GM15510 (cell line): ENCODE results near the gene CHRND.

Experiments used
- POLR2A ChIP-seq: IDR thresholded peaks from 3 replicates; pipeline ENCODE4 v1.6.1; 2011; ENCODE audit warnings: borderline replicate concordance; ENCODE audit not compliant: insufficient read length; ENCODE audit errors: extremely low read depth

Gene CHRND

GRCh38 chr2:232525791-232526371 lies at the start of gene CHRND:
Gene CHRND (plus strand): TSS chr2:232526160. CDS start chr2:232526216, 56 bp downstream.
- TF ChIP-seq POLR2A = no peak

GRCh38 chr2:232476791-232477190 lies 49.2 kb upstream of the CHRND start:
- no peak for TF ChIP-seq POLR2A

- TF ChIP-seq POLR2A = no peak
Observed at GRCh38 chr2:232477751-232478510, 48.0 kb upstream of the CHRND start.

GRCh38 chr2:232478571-232479340 lies 47.2 kb upstream of the CHRND start:
- no peak for TF ChIP-seq POLR2A

- TF ChIP-seq POLR2A = no peak
Observed at GRCh38 chr2:232479341-232480200, 46.4 kb upstream of the CHRND start.

GRCh38 chr2:232480201-232481190 lies 45.5 kb upstream of the CHRND start:
- TF ChIP-seq POLR2A = no peak

GRCh38 chr2:232481322-232482140 lies 44.4 kb upstream of the CHRND start:
- TF ChIP-seq POLR2A = no peak

- no peak for TF ChIP-seq POLR2A
Observed at GRCh38 chr2:232482301-232483238, 43.4 kb upstream of the CHRND start.

GRCh38 chr2:232483311-232483922 lies 42.5 kb upstream of the CHRND start:
- no peak for TF ChIP-seq POLR2A

- TF ChIP-seq POLR2A = no peak
Observed at GRCh38 chr2:232483923-232484627, 41.9 kb upstream of the CHRND start.
